GM21390 (cell line): ENCODE data around the gene GMPR2.
A peak's percentile ranks its signal among the peaks of the same experiment; 100 is the strongest.
"Not testable (repeated sequence)": the region's sequence is repeated elsewhere in the genome, so short reads cannot be mapped to it uniquely, and the experiment has no call there.

Experiments
- ATAC-seq: cut with Tn5 transposase; IDR thresholded peaks from one replicate; pipeline ENCODE4 v1.9.1; 2021; ENCODE audit not compliant: unreplicated experiment

GMPR2 gene

GRCh38 chr14:24198814-24199524 is 33.8 kb upstream of the GMPR2 start:
- no peak for ATAC-seq

GRCh38 chr14:24202538-24202937 is 30.2 kb upstream of the GMPR2 start:
- ATAC-seq = not testable (repeated sequence)

GRCh38 chr14:24203249-24203886 is 29.4 kb upstream of the GMPR2 start:
- ATAC-seq = not testable (repeated sequence)

- no peak for ATAC-seq
Measured at GRCh38 chr14:24204163-24205146, 28.3 kb upstream of the GMPR2 start.

DNA sequence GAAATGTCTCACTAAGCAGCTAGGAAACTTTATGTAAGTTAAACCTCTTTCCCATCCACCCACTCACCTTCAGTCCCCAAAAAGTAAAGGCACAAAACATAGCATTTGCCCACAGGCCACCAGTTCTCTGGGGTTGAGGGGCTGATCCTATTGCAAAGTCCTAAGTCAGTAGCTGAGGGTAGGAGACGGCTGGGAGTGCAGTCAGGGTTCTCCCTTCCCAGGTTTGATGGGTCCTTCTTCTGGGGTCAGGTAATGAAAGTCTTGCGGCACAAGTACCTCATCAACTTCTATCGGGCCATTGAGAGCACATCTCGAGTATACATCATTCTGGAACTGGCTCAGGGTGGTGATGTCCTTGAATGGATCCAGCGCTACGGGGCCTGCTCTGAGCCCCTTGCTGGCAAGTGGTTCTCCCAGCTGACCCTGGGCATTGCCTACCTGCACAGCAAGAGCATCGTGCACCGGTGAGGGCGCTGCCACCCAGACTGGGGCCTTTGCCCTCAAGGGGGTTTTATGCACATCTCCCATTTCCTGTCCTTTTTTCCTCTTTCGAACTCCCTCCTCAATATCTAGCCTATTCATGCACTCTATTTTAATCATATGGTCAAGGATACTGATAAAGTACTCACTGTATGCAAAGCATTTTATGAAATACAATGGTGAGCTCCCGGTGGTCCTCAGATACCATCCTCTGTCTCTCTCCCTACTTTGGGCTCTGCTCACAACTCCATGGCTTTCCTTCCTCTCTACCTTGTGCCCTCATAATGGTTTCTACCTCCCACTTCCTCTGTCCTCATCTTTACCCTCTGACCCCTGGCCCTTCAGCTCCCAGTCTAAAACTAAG is 26.2 kb upstream of the GMPR2 start:
- no peak for ATAC-seq

DNA sequence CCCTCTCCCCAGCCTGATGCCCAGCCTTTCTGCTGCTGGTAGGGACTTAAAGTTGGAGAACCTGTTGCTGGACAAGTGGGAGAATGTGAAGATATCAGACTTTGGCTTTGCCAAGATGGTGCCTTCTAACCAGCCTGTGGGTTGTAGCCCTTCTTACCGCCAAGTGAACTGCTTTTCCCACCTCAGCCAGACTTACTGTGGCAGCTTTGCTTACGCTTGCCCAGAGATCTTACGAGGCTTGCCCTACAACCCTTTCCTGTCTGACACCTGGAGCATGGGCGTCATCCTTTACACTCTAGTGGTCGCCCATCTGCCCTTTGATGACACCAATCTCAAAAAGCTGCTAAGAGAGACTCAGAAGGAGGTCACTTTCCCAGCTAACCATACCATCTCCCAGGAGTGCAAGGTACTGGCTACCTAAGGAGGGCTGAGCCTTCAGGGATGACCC is 25.6 kb upstream of the GMPR2 start:
- ATAC-seq = no peak

- no peak for ATAC-seq
Measured at GRCh38 chr14:24207625-24208024, 25.1 kb upstream of the GMPR2 start.

GRCh38 chr14:24211311-24211710 is 21.4 kb upstream of the GMPR2 start:
- ATAC-seq = no peak

GRCh38 chr14:24212924-24213865 is 19.5 kb upstream of the GMPR2 start, which contains the start of gene CHMP4A:
Gene CHMP4A, minus strand, starts transcription at chr14:24213488. Its CDS starts 49 bp downstream, at chr14:24213439.
- peak; percentile 78 for ATAC-seq

DNA sequence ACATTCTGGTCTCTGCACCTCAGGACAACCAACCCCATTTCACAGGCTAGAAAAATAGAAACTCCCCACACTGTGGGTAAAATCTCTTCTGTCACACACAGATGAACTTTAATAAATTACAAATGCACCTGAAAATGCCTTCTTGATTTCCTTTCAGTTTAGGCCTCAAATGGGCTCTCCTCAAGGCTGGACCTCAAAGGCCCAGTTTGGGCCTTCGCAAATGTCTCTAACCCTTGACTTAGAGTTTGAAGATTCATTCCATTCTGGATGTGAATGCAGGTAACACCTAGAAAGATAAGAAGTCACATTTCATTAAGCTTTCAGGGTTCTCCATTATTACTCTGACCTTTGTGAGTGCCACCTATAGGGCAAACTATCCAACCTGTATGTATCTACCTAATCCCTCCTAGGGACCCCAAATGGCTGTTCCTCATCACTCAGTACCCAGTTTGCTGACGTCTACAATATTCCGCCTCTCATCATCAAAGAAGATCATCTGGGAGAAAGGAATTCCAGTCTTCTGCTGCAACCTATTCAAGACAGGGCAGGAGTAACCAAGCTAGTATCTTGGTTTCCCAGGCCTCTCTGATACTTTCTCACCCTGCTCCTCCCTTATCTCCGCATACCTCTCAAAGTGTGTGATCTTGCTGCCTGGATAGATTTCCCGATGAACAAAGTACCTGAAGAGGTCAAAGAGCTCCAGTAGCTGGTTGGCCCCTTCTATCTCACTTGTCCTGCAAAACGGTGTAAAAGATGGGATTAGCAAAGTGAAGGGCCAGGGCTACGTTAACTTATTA is 18.7 kb upstream of the GMPR2 start:
- ATAC-seq = no peak

GRCh38 chr14:24215495-24216344 is 17.0 kb upstream of the GMPR2 start, which contains the start of gene MDP1:
Gene MDP1, minus strand, starts transcription at chr14:24216066. Its CDS starts 111 bp downstream, at chr14:24215955.
- ATAC-seq = peak; percentile 62

GRCh38 chr14:24216345-24216699 is 16.4 kb upstream of the GMPR2 start:
- no peak for ATAC-seq

DNA sequence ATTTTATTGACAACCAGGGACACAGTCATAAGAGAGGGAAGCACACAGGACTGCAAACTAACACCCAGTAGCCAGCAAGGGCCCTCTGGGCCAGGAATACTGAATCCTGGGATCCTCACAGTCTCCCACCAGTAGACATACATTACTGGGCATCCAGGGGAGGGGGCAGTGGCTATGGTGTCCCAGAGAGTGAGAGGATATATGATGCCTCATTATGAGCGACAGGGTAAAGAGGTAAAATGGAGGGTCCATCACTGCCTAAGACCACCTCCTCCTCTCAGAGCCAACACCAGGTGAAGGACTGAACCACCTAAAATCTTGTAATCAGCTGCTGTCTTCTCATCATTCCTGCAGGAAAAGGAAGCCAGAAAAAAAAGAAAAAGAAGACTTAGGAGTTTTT is 15.9 kb upstream of the GMPR2 start:
- not testable (repeated sequence) for ATAC-seq

GRCh38 chr14:24219080-24219479 is 13.6 kb upstream of the GMPR2 start:
- ATAC-seq = no peak

GRCh38 chr14:24219521-24219920 is 13.2 kb upstream of the GMPR2 start:
- ATAC-seq = no peak

GRCh38 chr14:24222987-24223386 is 9.7 kb upstream of the GMPR2 start:
- ATAC-seq = not testable (repeated sequence)

- ATAC-seq = no peak
Measured at GRCh38 chr14:24224618-24225071, 8.1 kb upstream of the GMPR2 start.
